Measurements from ENCODE around the gene PTPRG.

The PTPRG gene

DNA sequence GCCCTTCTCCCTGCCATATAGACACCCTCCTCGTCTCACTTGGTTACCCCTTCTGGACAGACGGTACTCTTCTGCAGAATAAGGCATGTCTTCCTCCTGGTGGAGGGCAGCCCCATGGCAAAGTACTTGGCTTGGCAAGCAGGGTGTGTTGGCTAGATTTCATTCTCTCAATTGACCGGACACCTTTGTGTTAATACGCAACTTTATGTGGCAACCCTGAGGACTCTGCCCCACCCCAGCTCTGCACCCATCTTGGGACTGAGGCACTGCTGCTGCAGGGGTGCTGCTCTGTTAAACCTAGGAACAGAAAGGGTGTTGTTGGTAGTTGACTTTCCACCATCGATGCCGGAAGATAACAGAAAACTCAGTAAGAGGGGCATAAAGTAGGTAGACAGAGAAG, 55.2 kb downstream of the PTPRG start:
- in situ Hi-C loops (cut with MboI; ENCODE audit: low sequenced_read_pairs) = no loop called here

DNA sequence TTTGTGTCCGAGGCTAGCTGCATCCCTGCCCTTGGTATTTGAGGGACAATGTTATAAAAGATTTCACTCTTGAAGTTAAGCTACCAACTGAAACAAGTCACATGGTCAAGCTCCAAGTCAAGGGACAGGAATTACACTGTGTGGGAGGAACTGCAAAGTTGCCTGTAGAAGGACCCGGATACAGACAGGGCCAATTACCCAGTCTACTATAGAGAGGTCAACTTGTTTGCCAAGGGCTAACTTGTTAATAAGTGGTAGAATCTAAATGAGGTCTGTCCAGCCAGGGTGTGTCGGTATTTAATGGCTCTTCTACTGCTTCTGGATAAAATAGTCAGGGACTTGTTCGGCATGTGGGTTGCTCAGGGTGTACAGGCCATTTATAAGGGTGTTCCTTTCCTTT, 55.7 kb downstream of the PTPRG start:
- in situ Hi-C loops (cut with MboI; ENCODE audit: low sequenced_read_pairs) = no loop called here

DNA sequence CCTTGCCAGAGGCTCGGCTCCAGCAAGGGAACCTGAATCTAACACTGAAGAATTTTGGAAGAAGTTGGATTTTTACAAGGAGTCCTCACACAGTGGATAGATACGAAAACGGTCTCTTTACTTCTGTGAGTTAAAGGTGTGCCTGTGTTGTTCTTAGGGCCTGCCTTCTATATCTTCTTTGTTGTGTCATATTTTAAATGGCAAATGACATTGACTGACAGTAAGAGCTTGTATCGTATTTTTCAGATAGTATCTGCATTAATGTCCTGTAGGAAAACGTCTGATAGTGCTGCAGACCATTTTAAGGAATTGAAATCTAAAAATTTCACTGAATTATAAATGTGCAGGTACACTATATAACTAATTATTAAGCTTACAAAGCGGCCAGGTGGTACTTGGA, 56.3 kb downstream of the PTPRG start:
- in situ Hi-C loops (cut with MboI; ENCODE audit: low sequenced_read_pairs) = no loop called here

DNA sequence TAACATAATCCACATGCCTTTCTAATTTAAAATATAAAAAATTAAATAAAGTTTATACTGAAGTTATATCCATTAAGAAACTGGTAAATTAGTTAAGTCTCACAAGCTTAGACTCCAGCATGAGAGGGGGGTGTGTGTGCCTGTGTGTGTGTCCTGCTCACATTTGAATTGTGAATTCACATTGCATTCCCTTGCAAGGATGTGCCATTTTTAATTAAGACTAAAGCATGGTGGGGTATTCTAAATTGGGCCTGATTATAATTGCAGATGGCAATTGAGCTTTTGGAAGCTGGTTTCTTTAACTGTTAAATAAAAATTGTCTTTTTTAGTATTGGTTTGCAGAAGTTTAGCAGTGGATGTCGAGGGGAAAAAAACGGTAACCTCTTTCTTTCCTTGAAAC, 56.9 kb downstream of the PTPRG start:
- in situ Hi-C loops (cut with MboI; ENCODE audit: low sequenced_read_pairs) = no loop called here

DNA sequence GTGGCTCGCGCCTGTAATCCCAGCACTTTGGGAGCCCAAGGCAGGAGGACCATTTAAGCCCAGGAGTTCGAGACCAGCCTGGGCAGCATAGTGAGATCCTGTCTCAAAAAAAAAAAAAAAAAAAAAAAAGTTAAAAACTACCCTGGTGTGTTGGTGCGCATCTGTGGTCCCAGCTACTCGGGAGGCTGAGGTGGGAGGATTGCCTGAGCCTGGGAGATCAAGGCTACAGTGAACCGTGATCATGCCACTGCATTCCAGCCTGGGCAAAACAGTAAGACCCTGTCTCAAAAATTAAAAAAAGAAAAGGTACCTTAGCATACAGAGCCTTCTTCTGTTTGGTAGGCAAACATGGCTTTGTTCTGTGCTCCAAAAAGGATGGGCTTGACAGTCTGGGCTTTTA, 57.5 kb downstream of the PTPRG start:
- in situ Hi-C loops (cut with MboI; ENCODE audit: low sequenced_read_pairs) = no loop called here

DNA sequence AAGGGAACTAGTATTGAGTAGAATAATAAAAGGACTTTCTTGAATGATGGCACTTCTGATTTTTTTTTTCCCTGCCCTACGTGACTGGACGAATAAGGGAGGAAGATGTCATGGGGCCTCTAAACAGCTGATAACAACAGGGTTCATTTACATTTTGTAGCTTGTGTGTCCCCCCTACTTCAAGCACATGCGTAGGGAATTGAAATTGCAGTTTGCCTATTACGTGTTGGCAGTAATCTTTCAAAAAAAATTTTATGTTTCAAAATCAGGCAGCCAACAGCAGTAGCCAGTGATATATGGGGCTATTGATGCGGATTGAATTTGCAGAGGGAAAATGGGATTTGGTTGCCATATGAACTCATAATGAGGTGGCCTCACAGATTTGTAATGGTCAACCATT, 58.7 kb downstream of the PTPRG start:
- in situ Hi-C loops (cut with MboI; ENCODE audit: low sequenced_read_pairs) = no loop called here

DNA sequence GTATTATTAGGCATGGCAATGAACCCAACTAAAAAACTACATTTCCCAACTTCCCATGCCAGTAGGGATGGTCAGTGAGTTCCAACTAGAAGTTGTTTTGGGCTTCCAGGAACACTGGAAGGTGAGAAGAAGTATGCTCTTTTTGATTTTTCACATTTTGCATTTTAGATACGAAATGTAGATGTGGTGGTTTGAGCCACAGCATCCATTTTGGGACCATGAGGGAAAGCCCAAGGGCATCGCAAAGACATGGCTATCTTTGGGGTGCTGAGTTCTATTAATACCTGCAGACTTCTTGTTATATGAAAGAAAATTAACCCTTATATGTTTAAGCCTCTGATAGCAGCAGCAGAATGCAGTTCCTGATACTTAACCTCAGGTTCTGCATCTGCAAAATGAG, 62.9 kb downstream of the PTPRG start:
- in situ Hi-C loops (cut with MboI; ENCODE audit: low sequenced_read_pairs) = no loop called here

DNA sequence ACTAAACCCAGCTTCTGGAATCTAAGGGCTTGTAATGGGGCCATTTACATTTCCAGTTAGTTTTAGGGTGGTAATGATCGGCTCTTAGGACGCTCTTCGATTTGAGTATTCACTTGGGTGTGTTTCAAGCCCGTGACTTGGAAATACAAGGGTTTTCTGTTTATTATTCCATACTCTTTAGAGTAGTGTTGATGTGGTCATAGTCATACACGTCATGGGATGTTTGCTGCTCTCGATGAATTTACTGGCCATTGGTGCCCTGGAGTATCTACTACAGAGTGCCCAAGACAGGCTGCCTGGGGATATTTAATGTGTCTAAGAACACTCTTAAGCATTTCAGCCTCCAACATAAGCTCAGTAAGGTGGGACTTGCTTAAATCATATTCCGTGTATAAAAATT, 64.1 kb downstream of the PTPRG start:
- in situ Hi-C loops (cut with MboI; ENCODE audit: low sequenced_read_pairs) = no loop called here

DNA sequence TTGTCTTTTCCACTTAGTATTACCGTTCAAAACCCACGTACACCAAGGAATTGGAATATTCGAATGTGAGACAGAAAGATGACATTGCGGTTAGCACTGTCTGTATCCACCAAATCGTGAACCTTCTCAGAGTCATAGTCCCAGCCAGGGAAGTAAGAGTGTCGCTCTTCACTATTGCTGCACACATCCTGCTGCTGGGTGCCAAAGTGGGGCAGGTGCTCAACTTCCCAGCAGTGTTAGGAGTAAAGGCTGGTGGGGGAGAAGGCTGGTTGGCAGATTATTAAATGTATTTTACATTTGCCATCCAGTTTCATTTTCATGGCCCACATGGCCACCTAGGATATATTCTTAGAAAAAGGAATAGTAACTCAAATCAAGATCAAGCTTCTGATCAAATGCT, 65.1 kb downstream of the PTPRG start:
- in situ Hi-C loops (cut with MboI; ENCODE audit: low sequenced_read_pairs) = no loop called here

DNA sequence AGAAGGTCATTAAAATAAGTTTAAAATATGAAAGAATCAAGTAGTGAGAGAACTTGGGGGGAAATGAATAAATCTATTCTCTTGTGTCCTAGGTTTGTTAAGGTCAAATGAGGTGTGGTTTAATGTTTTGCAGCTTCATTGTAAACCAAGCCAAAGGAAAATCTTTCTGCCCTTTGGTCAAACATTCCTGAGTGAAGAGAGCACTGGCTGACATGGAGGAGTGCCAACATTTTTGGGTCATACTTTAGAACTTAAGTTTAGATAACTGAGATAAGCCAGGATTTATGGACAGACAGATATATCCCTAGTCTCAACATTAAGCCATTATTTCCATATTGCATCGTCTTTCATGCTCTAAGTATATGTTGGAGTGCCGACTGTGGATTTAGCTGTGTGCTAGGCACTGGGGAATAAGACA, 66.4 kb downstream of the PTPRG start:
- in situ Hi-C loops (cut with MboI; ENCODE audit: low sequenced_read_pairs) = no loop called here

DNA sequence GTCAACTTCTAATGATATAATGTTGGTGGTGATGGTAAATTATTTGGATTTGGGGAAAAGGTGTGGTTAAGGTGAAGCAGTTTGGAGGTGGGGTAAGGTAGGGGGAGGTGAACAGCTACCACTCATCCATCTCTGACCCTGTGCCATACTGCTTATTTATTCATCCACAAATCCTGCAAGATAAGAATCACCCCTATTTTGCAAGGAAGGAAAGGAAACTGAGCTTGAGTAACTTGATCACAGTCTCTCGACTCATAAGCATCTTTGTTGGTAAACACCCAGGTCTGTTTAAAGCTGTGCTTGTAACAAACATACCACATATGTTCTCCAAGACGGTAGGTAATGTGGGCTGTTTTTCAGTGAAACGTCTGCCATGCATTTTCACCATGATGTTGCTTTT, 67.3 kb downstream of the PTPRG start:
- in situ Hi-C loops (cut with MboI; ENCODE audit: low sequenced_read_pairs) = no loop called here

DNA sequence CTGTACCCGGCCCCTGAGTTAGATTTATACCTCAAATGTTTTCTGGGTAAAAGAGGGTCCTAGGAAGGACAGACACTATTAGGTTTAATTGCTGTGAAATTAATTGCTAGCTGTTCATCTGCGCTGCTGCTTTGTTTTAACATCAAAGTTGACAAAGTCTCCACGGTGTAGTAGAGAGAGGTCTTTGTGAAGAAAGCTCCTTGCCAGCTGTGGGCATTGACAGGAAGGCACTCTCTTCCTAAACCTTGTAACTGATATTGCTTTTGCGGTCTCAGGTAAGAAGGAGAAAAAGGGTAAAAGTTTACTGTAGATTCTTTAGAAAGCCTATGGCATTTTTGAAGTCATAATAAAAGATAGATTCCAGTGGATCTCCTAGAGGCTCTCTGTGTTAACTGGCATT, 68.1 kb downstream of the PTPRG start:
- in situ Hi-C loops (cut with MboI; ENCODE audit: low sequenced_read_pairs) = no loop called here

DNA sequence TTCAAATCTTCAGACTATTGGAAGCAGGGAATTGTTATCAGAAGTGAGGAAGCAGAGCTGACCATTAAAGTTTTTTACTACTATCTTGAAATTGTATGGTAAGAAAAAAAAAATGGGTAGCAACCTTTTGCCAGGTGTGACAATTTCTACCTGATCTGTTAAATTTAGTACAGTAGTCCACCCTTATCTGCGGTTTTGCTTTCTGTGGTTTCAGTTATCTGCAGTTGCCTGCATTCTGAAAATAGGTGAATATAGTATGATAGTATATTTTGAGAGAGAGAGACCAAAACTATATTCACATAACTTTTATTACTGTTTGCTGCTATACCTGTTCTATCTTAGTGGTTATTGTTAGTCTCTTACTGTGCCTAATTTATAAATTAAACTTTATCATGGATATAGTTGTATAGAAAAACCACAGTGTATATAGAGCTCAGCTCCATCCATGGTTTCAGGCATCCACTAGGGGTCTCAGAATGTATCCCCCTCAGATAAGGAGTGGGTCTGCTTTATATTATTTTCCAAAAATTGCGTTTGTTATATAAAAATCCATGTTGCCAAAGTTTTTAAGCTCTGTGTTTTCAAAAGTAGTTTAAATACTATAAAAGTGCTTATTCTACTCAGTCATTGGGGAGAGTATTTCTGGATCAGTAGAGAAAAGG, 69.9 kb downstream of the PTPRG start:
- in situ Hi-C loops (cut with MboI; ENCODE audit: low sequenced_read_pairs) = no loop called here

DNA sequence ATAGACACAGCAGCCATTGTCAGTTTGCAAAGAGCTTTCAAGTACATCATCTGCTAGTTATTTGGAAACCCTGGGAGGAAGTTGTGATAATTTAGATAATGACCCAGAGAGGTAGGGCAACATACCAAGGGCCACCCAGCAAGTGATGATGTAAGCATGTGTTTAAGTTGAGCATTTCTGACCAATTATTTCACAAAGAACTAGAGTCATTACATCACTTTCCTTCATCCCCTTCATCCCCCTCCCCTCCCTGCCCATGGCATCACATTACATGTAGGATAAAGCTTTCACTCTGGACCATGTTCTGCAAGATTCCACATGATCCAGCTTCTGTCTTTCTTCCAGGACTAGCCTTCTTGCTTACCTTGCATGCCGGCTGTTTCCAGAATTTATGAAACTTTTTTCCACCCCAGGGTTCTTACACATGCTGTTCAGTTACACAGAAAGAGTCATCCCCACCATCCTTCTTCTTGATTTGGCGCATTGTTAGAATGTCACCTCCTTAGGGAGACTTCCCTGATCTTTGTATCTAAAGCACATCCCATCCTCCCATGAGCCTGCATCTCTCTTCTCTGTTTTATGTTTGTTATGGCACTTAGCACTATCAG, 71.3 kb downstream of the PTPRG start:
- in situ Hi-C loops (cut with MboI; ENCODE audit: low sequenced_read_pairs) = no loop called here

DNA sequence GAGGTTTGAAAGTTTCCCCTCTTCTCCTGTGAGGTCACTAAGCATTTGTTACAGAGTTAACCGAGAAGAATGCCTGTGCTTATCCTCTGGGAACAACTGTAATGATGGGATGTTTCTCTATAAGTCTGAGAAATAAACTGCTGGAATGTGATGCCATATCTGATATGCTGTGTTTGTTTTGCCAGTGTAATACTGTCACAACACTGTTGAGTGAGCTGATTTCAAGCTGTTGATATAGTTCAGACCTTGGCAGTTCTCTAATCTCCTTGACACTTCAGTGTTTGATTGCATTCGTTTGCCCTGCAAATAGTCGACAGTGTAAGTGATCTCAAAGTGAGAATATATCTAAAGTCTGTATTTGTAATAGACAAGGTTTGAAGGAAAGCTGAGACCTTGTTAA, 73.3 kb downstream of the PTPRG start:
- in situ Hi-C loops (cut with MboI; ENCODE audit: low sequenced_read_pairs) = no loop called here

DNA sequence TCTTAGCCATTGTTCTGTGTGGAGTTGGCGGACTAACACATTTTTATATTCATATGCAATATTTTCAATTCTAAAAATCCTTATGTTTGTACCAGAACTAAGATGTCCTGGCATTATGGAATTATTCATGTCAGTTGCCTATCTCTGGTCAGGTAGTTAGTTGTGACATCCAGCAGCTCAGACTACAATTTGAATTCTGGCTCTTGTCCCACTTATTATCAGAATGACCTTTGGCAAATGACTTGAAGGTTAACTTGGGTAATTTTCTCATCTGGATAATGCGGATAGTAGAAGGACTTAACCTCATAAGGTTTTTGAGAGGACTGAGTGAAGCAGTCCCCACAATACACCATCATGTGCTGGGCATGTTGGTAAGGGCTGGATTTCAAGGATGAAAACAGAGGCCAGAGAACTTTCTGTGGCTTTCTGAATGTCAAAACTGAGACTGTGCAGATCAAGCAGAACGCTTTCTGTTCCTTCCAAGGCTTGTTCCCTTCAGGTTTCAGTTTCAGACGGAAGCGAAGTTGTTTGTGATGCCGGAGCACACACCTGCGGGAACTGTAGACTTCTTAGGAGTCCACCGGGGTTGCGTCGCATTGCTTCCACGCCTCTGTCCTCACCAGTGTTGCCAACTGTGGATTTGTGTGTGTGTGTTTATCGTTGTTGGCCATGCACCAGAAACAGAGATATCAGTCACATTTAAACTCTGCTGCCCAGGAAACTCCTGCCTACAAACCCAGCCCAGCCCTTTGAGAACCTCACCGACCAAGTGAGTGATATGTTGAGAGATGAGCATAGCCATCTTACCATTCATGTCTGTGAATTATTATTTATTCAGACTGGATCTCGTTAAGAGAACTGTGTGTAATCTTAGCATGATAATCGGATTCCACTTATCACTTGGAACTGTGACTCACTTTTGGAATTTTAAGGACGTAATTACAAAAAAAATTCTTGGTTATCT, 76.0 kb downstream of the PTPRG start:
- in situ Hi-C loops (cut with MboI; ENCODE audit: low sequenced_read_pairs) = no loop called here

DNA sequence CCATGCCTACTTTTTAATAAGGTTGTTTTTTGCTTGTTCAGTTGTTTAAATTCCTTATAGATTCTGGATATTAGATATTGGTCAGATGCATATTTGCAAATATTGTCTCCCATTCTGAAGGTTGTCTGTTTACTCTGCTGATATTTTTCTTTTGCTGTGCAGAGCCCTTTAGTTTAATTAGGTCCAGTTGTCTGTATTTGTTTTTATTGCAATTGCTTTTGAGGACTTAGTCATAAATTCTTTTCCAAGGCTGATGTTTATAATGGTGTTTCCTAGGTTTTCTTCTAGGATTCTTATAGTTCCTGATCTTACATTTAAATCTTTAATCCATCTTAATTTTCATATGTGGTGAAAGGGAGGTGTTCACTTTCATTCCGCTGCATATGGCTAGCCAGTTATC, 77.4 kb downstream of the PTPRG start:
- in situ Hi-C loops (cut with MboI; ENCODE audit: low sequenced_read_pairs) = no loop called here

DNA sequence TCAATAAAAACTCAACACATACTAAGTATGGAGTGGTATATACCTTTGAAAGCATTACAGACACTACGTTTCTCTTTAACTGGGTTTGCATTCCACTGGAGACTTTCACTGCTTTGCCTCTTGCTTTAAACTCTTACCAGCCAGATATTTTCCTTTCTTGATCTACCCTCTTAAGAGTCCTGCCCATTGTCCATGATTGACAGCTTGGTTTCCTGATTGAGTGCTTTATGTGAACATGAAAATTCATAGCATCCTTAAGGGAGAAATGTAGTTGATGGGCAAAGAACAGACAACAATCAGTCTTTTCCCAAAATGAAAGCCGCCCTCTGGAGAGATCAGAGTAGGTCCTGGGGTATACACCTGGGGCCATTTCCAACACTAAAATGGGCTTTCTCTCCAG, 78.6 kb downstream of the PTPRG start:
- in situ Hi-C loops (cut with MboI; ENCODE audit: low sequenced_read_pairs) = no loop called here

DNA sequence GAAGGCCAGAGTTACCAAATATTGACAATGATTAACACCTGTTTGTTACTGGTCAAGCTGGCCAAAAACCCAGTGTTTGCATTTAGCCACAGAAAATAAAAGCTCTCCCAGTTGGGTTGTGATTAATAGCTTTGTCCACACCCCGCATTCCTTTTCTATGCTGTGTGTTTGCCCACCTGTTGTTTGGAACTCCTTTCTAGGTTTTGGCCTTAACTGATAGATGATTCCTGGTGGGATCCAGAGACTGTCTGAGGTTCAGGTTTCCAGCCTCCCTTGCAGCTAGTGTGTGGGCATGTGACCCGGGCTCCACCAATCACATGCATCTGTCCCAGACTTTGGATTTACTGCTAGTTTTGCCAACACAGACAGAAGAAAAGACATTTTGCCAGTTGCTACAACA, 83.8 kb downstream of the PTPRG start:
- in situ Hi-C loops (cut with MboI; ENCODE audit: low sequenced_read_pairs) = no loop called here

DNA sequence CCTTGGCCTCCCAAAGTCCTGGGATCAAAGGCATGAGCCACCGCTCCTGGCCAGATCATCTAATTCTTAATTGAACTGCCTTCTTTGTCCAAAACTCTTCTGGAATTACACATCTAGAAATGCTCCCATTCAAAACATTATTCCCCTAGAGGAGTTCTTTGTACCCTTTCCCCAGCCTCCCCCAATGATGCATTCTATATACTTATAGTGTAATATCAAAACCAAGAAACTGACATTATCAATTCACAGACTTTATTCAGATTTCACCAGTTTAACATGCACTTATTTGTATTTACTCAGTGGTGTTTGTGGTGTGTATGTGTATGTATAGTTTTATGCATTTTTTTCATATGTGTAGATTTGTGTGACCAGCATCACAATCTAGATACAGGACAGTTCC, 85.0 kb downstream of the PTPRG start:
- in situ Hi-C loops (cut with MboI; ENCODE audit: low sequenced_read_pairs) = no loop called here

DNA sequence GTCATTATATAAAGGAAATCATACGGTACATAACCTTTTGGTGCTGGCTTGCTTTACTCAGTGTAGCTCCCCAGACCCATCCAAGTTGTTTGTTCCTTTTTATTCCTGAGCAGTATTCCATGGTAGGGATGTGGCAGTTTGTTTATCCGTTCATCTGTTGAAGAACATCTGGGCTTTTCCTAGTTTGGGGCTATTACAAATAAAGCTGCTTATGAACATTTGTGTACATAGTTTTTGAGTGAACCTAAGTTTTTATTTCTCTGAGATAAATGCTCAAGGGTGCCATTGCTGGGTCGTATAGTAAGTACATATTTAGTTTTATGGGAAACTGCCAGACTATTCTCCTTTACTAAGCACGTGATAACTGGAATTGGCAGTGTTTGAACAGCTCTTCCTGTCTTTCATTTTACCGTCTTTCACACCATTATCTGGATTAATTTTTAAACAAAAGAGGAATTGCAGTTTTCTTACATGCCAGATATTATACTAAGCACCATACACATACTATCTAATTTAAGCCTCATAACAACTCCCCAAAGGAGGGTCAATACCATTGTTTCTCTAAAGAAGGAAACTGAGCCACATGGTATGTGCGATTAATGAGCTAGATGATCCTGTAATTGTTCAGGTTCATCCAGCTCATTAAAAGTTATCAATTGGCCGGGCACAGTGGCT, 85.6 kb downstream of the PTPRG start:
- in situ Hi-C loops (cut with MboI; ENCODE audit: low sequenced_read_pairs) = no loop called here
